ENCODE measurements around the gene GRK4. TPM values are rescaled to one million over a fixed set of nuclear protein-coding genes. Genes with fewer than 3 reads are reported as not detected.

Gene GRK4
- total and polyA plus RNA-seq, 2 of the 8 experiments (the other 6 are each of a cell fraction or from before 2014, with no cell fraction given), result 0.77 to 1.8 TPM

DNA sequence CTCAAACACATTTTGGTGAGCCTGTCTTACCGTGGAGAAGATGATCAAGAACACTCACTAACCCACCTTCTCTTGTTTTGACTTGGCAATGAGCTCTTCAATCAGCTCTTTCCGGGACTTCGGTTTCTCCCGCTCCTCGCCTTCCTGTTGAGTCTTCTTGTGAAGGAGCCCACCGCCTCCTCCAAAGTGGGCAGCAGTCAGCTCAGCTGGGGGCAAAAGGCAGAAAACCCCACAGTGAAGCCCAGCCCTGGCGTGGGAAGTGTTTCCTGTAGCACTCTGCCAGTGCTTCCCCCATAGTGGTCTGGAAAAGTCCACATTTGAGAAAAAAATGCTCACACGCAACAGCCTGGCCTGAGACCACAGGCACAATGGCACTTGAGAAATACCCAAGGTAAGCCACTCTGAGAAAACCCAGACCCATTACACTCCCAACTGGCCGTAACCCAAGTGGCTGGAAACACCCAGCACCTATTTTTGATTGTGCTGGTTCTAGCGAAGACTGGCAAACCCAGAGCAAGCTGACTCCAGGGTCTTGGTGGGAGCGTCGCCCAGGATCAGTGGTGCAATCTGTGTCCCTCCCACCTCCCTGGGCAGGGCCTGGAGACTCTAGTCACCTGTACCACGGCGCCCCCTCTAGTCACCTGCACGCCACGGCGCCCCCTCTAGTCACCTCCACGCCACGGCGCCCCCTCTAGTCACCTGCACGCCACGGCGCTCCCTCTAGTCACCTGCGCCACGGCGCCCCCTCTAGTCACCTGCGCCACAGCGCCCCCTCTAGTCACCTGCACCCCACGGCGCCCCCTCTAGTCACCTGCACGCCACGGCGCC, 8.8 kb upstream of the GRK4 start (continued):
- no peak for TF ChIP-seq RXRA (IDR thresholded peaks at IDR 0.05; ENCODE audit: insufficient read depth, low read depth, low read length)
